Measurements from ENCODE around the gene KLF2.

- no peak for TF ChIP-seq CTCF (conservative IDR thresholded peaks at IDR 0.05; ENCODE audit: low read depth, low read length)
- TF ChIP-seq EZH2phosphoT487 (IDR thresholded peaks at IDR 0.05; ENCODE audit: borderline replicate concordance, low read length) = no peak
- no peak for TF ChIP-seq EZH2 (IDR thresholded peaks at IDR 0.05; ENCODE audit: low read length, unreplicated experiment)
These were observed 14.7 kb downstream of the KLF2 start for GRCh38 chr19:16339361-16339725.

Measured in PC-3 (cell line).